GM23248 (cell line): ENCODE results near the gene TSPAN14. TPM values are rescaled to one million over a fixed set of nuclear protein-coding genes. Genes with fewer than 3 reads are reported as not detected.

ENCODE experiments used
- DNase-seq: peaks from one replicate; pipeline ENCODE4 v3.0.0-alpha.2; 2015
- H2AFZ ChIP-seq: fragments of 200-600 bp; sonication (generic); 2 replicates; pipeline ENCODE4 v1.6.1; 2016; ENCODE audit warnings: antibody characterized with exemption
- H3F3A ChIP-seq: fragments of 200-600 bp; sonication (generic); 2 replicates; pipeline ENCODE4 v1.6.1; 2016; ENCODE audit warnings: mild to moderate bottlenecking, antibody characterized with exemption, mixed run types; ENCODE audit not compliant: insufficient read depth
- H3K27ac ChIP-seq: fragments of 200-600 bp; sonication (generic); 2 replicates; pipeline ENCODE4 v1.5.1; 2016; ENCODE audit warnings: mild to moderate bottlenecking
- H3K27me3 ChIP-seq: fragments of 200-600 bp; sonication (generic); replicated peaks from 2 replicates; pipeline ENCODE4 v1.6.1; 2016; ENCODE audit warnings: mild to moderate bottlenecking; ENCODE audit not compliant: insufficient read depth
- H3K36me3 ChIP-seq: fragments of 200-600 bp; sonication (generic); 2 replicates; pipeline ENCODE4 v1.6.1; 2016; ENCODE audit warnings: low read depth, mild to moderate bottlenecking
- H3K4me1 ChIP-seq: fragments of 200-600 bp; sonication (generic); 2 replicates; pipeline ENCODE4 v1.6.1; 2016; ENCODE audit warnings: mild to moderate bottlenecking; ENCODE audit not compliant: insufficient read depth
- H3K4me2 ChIP-seq: fragments of 200-600 bp; sonication (generic); one replicate; pipeline ENCODE4 v1.6.1; 2016; ENCODE audit warnings: mild to moderate bottlenecking; ENCODE audit not compliant: unreplicated experiment
- H3K4me3 ChIP-seq: fragments of 200-600 bp; sonication (generic); 2 replicates; pipeline ENCODE4 v1.5.1; 2016; ENCODE audit warnings: mild to moderate bottlenecking
- H3K79me2 ChIP-seq: fragments of 200-600 bp; sonication (generic); 2 replicates; pipeline ENCODE4 v1.6.1; 2016; ENCODE audit warnings: mild to moderate bottlenecking; ENCODE audit not compliant: insufficient read depth
- H3K9ac ChIP-seq: fragments of 200-600 bp; sonication (generic); 2 replicates; pipeline ENCODE4 v1.6.1; 2016; ENCODE audit warnings: mild to moderate bottlenecking
- H3K9me2 ChIP-seq: fragments of 200-600 bp; sonication (generic); 2 replicates; pipeline ENCODE4 v1.6.1; 2016; ENCODE audit warnings: mixed run types, mild to moderate bottlenecking, moderate library complexity; ENCODE audit not compliant: insufficient read depth
- H3K9me3 ChIP-seq: fragments of 200-600 bp; sonication (generic); one replicate; pipeline ENCODE4 v1.6.1; 2017; ENCODE audit warnings: low read depth
- H4K20me1 ChIP-seq: fragments of 200-600 bp; sonication (generic); 2 replicates; pipeline ENCODE4 v1.6.0; 2016; ENCODE audit not compliant: insufficient read depth
- EZH2 ChIP-seq: fragments of 200-600 bp; sonication (generic); IDR thresholded peaks from 2 replicates; pipeline ENCODE4 v1.6.1; 2018; ENCODE audit warnings: antibody characterized with exemption, mild to moderate bottlenecking; ENCODE audit not compliant: insufficient read depth, poor library complexity, severe bottlenecking
- EZH2phosphoT487 ChIP-seq: fragments of 200-600 bp; sonication (generic); IDR thresholded peaks from 2 replicates; pipeline ENCODE4 v1.6.1; 2018; ENCODE audit warnings: antibody characterized with exemption, moderate library complexity, mild to moderate bottlenecking, low read depth; ENCODE audit not compliant: insufficient read depth
- WGBS, 2 experiments: methylation state at CpG; one replicate each; pipeline ENCODE4 v1.1.6; 2015 to 2017; ENCODE audit warnings: low lambda C conversion rate in 2 of 2, low coverage in 1 of 2; ENCODE audit errors: missing lambda C conversion rate in 2 of 2; 5-methylcytosine and 5-hydroxymethylcytosine counted together
- in situ Hi-C: fragments of 300-500 bp; cut with MboI; formaldehyde crosslinking; loops from 2 replicates; pipeline ENCODE4 v1.15.0; 2020
- polyA plus RNA-seq: library from polyadenylated mRNA; unstranded; fragments of >200 nt; fragmentation: Nextera tagmentation; extraction: Ambion mirVana; gene quantifications from 2 replicates; pipeline ENCODE4 v1.2.1, GENCODE V29; 2016
- total RNA-seq: library from RNA; depleted of rRNA; stranded (reverse); fragments of >200 nt; shearing (Covaris generic); gene quantifications from 2 replicates; pipeline ENCODE4 v1.2.3, GENCODE V29; 2014

TSPAN14 gene
- total and polyA plus RNA-seq, 2 experiments from 2014 or later: 14.1 to 23.7 TPM

- Histone ChIP-seq H3K4me2 (no peak overlapping the region), H3K4me1 (no peaks in the 10 kb centered on the region), H3K36me3 (no peaks in the 10 kb centered on the region), H3K9me2 (no peaks in the 10 kb centered on the region), H3K4me3 (no peak overlapping the region), H3K79me2 (no peaks in the 10 kb centered on the region), H3K9ac (no peak overlapping the region), H3K9me3 (no peaks in the 10 kb centered on the region), H3F3A (no peaks in the 10 kb centered on the region), H3K27me3 (peaks cover 9% of the 10 kb centered on the region), H2AFZ (no peak overlapping the region), H3K27ac (no peak overlapping the region), H4K20me1 (no peaks in the 10 kb centered on the region)
- 60 to 63% methylated on average over 16 of the region's 16 CpGs for WGBS, 2 experiments
- in situ Hi-C loops: no loop called here
- no peak for DNase-seq
- no peak for TF ChIP-seq EZH2phosphoT487
- TF ChIP-seq EZH2: no peak
Measured at GRCh38 chr10:80538481-80539185, 84.5 kb downstream of the TSPAN14 start.

- Histone ChIP-seq H2AFZ (no peak overlapping the region), H3K9me2 (no peaks in the 10 kb centered on the region), H3K4me2 (no peak overlapping the region), H3K36me3 (no peaks in the 10 kb centered on the region), H3K27me3 (peaks cover 9% of the 10 kb centered on the region), H3F3A (no peaks in the 10 kb centered on the region), H3K4me1 (no peaks in the 10 kb centered on the region), H3K79me2 (no peaks in the 10 kb centered on the region), H4K20me1 (no peaks in the 10 kb centered on the region), H3K27ac (no peak overlapping the region), H3K4me3 (no peak overlapping the region), H3K9ac (no peak overlapping the region), H3K9me3 (no peaks in the 10 kb centered on the region)
- no peak for DNase-seq
- in situ Hi-C loops: no loop called here
- 34% methylated on average over 7 of the region's 7 CpGs for WGBS, 2 experiments
- TF ChIP-seq EZH2phosphoT487 (no peak), EZH2 (no peak)
Measured at GRCh38 chr10:80539421-80540031, 85.4 kb downstream of the TSPAN14 start.

- WGBS, 2 experiments: 60 to 62% methylated on average over 11 of the region's 11 CpGs
Measured at GRCh38 chr10:80540136-80540535, 86.0 kb downstream of the TSPAN14 start.

GRCh38 chr10:80540618-80540980, 86.5 kb downstream of the TSPAN14 start:
- Histone ChIP-seq H3K36me3 (no peaks in the 10 kb centered on the region), H3K27ac (no peak overlapping the region), H3K27me3 (peaks cover 9% of the 10 kb centered on the region), H3K79me2 (no peaks in the 10 kb centered on the region), H3K4me2 (no peak overlapping the region), H3K4me3 (no peak overlapping the region), H4K20me1 (no peaks in the 10 kb centered on the region), H2AFZ (no peak overlapping the region), H3F3A (no peaks in the 10 kb centered on the region), H3K9me2 (no peaks in the 10 kb centered on the region), H3K9ac (no peak overlapping the region), H3K4me1 (no peaks in the 10 kb centered on the region), H3K9me3 (no peaks in the 10 kb centered on the region)
- in situ Hi-C loops: no loop called here
- DNase-seq: no peak
- WGBS, 2 experiments: 64 to 70% methylated on average over 9 of the region's 9 CpGs
- TF ChIP-seq EZH2: no peak
- TF ChIP-seq EZH2phosphoT487: no peak

More at GRCh38 chr10:80540136-80540535, 86.0 kb downstream of the TSPAN14 start:
- Histone ChIP-seq H3F3A (no peaks in the 10 kb centered on the region), H3K36me3 (no peaks in the 10 kb centered on the region), H3K4me2 (no peak overlapping the region), H3K79me2 (no peaks in the 10 kb centered on the region), H3K4me3 (no peak overlapping the region), H2AFZ (no peak overlapping the region), H3K9me2 (no peaks in the 10 kb centered on the region), H3K9me3 (no peaks in the 10 kb centered on the region), H4K20me1 (no peaks in the 10 kb centered on the region), H3K27ac (no peak overlapping the region), H3K9ac (no peak overlapping the region), H3K27me3 (peaks cover 9% of the 10 kb centered on the region), H3K4me1 (no peaks in the 10 kb centered on the region)
- DNase-seq: no peak
- TF ChIP-seq EZH2phosphoT487 (no peak), EZH2 (no peak)
- in situ Hi-C loops: no loop called here
